Measurements from ENCODE around the gene CHD1. TPM values are rescaled to one million over a fixed set of nuclear protein-coding genes. Genes with fewer than 3 reads are reported as not detected.

CHD1 gene
- total RNA-seq, 4 donors from 2014 or later, result 25.0 to 44.3 (median 33.8) TPM

DNA sequence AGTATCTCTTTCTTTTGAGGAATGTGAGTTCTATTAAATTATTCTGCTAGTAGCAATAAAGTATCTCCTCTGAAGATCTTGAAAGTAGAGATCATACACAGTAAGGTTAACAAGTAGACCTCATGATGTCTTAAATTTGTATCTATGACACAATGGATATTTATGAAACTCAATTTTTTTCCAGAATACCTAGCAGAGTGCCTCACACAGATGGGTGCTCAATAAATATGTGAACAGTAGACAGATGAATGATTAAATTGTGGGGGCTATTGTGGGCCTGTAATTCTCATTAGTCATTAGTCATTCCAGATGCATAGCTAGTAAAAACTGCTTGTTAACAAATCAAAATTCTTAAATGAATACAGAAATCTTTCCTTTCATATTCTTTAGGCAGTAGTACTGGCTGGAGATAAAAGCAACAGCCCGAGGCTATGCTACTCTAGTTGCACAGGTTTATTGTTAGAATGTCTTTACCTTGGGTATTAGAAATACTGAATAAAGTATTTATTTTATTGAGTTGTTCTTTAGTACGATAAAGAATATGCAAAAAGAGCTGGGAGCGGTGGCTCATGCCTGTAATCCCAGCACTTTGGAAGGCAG lies 22.0 kb downstream of the CHD1 start:
- Histone ChIP-seq H3K9me3 (no peaks in the 10 kb centered on the region), H3K4me1 (peaks cover 23 to 34% of the 10 kb centered on the region in 2 donors), H3K4me3 (no peak overlapping the region), H3K27ac (no peak overlapping the region), H3K27me3 (no peaks in the 10 kb centered on the region), H3K36me3 (peaks cover 0 to 23% of the 10 kb centered on the region in 2 donors)
- ATAC-seq (no peak), DNase-seq (no peak)
- intact Hi-C loops (cut with DNase I; ENCODE audit: low total_unique reads) (loop anchor here (1.0 to 2.0 kb wide), 2 partner anchors 125 to 152 kb away; no protein-coding TSS in a partner anchor), in situ Hi-C loops (cut with MboI; ENCODE audit: low sequenced_read_pairs in 4 of 4) (loop anchor here in 3 of 4 donors (5.0 kb wide), 2 partner anchors 120 to 125 kb away; no protein-coding TSS in a partner anchor)
- TF ChIP-seq POLR2A (IDR thresholded peaks at IDR 0.05), result no peak
- TF ChIP-seq, protein P1, sequence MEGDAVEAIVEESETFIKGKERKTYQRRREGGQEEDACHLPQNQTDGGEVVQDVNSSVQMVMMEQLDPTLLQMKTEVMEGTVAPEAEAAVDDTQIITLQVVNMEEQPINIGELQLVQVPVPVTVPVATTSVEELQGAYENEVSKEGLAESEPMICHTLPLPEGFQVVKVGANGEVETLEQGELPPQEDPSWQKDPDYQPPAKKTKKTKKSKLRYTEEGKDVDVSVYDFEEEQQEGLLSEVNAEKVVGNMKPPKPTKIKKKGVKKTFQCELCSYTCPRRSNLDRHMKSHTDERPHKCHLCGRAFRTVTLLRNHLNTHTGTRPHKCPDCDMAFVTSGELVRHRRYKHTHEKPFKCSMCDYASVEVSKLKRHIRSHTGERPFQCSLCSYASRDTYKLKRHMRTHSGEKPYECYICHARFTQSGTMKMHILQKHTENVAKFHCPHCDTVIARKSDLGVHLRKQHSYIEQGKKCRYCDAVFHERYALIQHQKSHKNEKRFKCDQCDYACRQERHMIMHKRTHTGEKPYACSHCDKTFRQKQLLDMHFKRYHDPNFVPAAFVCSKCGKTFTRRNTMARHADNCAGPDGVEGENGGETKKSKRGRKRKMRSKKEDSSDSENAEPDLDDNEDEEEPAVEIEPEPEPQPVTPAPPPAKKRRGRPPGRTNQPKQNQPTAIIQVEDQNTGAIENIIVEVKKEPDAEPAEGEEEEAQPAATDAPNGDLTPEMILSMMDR (IDR thresholded peaks at IDR 0.05 in 4 of 5, conservative IDR thresholded peaks at IDR 0.05 in 1 of 5), result no peak

DNA sequence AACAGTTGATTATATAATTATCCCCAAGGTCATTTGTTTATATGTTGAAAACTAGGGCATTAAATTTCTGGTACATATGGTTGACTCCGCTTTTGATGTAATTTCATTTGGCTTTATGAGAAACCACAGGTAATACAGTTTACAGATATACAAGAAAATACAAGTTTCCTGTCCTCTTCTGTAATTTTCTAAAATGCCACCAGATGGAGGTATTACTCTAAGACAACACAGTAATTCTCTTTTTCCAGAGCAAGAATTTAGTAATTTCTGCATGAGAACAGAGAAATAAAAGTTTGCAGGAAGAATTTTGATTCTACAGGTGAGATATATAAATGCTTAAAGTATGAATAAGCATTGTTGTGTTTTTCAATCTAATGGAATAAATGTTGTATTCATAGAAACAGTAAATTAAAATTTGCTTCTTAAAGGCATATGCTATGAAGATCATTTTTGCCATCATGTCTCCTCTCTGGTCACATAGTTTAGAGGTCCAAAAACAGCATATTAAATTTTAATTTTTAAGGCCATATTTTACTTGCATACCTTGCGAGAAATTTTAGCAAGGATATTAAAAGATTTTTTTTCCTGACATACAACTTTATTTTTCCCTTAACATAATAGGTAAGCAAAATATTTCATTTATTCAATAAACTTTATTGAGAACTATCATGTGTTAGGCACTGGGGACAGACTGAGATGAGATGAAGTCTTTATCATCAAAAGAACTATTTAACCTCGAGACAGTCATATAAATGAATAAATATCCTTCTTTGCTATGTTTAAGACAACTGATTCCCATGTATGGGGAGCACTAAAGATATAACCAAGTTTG lies 22.7 kb downstream of the CHD1 start:
- no peak for ATAC-seq
- TF ChIP-seq, protein P1 (IDR thresholded peaks at IDR 0.05 in 4 of 5, conservative IDR thresholded peaks at IDR 0.05 in 1 of 5), result peak; percentile 66 to 90 (median 80)
- TF ChIP-seq POLR2A (IDR thresholded peaks at IDR 0.05), result no peak
- no peaks in the 10 kb centered on the region for H3K9me3 ChIP-seq
- no peak overlapping the region for H3K27ac ChIP-seq
- no peak overlapping the region for H3K4me3 ChIP-seq
- H3K27me3 ChIP-seq, result no peaks in the 10 kb centered on the region
- peaks cover 0 to 31% of the 10 kb centered on the region in 2 donors for H3K36me3 ChIP-seq
- peaks cover 18 to 27% of the 10 kb centered on the region in 2 donors for H3K4me1 ChIP-seq
- in situ Hi-C loops (cut with MboI; ENCODE audit: low sequenced_read_pairs in 4 of 4), result loop anchor here in 3 of 4 donors (5.0 kb wide), 2 partner anchors 121 to 126 kb away; no protein-coding TSS in a partner anchor
- DNase-seq, result no peak
- intact Hi-C loops (cut with DNase I; ENCODE audit: low total_unique reads), result loop anchor here (1.0 to 2.0 kb wide), 2 partner anchors 126 to 153 kb away; no protein-coding TSS in a partner anchor

DNA sequence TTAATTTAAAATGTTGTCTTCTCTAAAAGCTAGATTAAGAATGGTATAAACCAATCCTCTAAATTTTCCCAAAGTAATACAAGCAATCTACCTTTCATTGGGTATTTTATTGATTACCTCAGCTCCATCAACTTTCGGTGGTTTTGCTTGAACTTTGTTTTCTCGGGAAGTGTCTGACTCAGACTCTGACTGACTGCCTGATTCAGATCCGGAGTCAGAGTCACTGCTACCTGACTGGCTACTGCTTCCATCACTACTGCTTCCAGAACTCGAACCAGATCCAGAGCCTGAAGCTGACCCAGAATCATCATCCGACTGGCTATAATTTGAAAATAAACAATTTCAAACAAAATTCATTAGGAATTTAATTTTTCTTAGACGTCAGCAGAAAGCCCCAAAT lies 24.0 kb downstream of the CHD1 start:
- DNase-seq, result no peak

DNA sequence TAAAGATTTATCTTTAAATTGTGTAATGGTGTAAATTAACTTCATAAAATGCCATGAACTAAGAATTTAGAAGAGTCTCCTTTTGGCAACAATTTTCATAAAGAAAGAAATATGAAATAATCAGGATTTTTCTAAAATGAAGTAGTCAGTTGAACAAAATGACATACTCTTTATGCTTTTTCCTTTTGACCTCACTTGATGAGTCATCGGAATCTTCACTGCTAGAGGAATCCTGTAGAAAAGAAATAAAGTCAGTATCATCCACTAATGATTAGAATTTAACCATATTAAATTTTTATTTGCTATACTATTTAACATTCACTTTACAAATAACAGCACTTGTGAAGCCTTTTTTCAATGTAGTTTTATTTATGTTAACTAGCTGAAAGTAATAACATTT lies 26.1 kb downstream of the CHD1 start:
- DNase-seq (no peak), ATAC-seq (no peak)
- no peak for TF ChIP-seq POLR2A (IDR thresholded peaks at IDR 0.05)
- TF ChIP-seq, protein P1 (IDR thresholded peaks at IDR 0.05 in 4 of 5, conservative IDR thresholded peaks at IDR 0.05 in 1 of 5), result no peak
- no peaks in the 10 kb centered on the region for H3K27me3 ChIP-seq
- no peaks in the 10 kb centered on the region for H3K9me3 ChIP-seq
- intact Hi-C loops (cut with DNase I; ENCODE audit: low total_unique reads), result no loop called here
- peaks cover 0 to 64% of the 10 kb centered on the region in 2 donors for H3K36me3 ChIP-seq
- no peak overlapping the region for H3K4me3 ChIP-seq
- H3K27ac ChIP-seq, result no peak overlapping the region
- in situ Hi-C loops (cut with MboI; ENCODE audit: low sequenced_read_pairs in 4 of 4), result loop anchor here in 1 of 4 donors (5.0 kb wide), 1 partner anchor 125 kb away; no protein-coding TSS in a partner anchor
- H3K4me1 ChIP-seq, result peaks cover 6 to 12% of the 10 kb centered on the region in 2 donors

More for the DNA sequence above, 24.0 kb downstream of the CHD1 start:
- Histone ChIP-seq H3K4me1 (peaks cover 6 to 14% of the 10 kb centered on the region in 2 donors), H3K36me3 (peaks cover 0 to 43% of the 10 kb centered on the region in 2 donors), H3K27ac (no peak overlapping the region), H3K4me3 (no peak overlapping the region), H3K9me3 (no peaks in the 10 kb centered on the region), H3K27me3 (no peaks in the 10 kb centered on the region)
- no peak for TF ChIP-seq POLR2A (IDR thresholded peaks at IDR 0.05)
- TF ChIP-seq, protein P1 (IDR thresholded peaks at IDR 0.05 in 4 of 5, conservative IDR thresholded peaks at IDR 0.05 in 1 of 5), result no peak
- ATAC-seq, result no peak
- in situ Hi-C loops (cut with MboI; ENCODE audit: low sequenced_read_pairs in 4 of 4), result loop anchor here (5.0 kb wide), 2 partner anchors 123 to 128 kb away; no protein-coding TSS in a partner anchor
- intact Hi-C loops (cut with DNase I; ENCODE audit: low total_unique reads), result no loop called here
